ENCODE measurements around the gene CRYGB.

DNA sequence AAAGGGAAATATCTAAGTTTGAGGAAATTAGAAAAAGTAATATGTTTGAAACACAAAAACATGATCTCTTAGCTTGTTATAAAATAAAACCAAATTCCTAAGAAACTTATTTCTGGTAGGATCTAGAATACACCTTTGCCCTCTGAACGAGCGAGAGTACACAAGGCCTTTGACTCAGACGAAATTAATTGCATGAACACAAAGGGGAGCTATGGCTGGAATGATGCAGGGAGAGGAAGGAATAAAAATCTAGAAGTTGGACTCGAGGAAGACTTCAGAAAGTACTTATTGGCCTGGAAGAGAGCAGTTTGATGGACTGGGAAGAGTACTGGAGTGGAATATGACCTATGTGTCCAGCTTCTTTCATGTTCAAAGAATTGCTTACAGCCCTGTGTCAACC lies 20.7 kb downstream of the CRYGB start:
- TF ChIP-seq, protein P1, sequence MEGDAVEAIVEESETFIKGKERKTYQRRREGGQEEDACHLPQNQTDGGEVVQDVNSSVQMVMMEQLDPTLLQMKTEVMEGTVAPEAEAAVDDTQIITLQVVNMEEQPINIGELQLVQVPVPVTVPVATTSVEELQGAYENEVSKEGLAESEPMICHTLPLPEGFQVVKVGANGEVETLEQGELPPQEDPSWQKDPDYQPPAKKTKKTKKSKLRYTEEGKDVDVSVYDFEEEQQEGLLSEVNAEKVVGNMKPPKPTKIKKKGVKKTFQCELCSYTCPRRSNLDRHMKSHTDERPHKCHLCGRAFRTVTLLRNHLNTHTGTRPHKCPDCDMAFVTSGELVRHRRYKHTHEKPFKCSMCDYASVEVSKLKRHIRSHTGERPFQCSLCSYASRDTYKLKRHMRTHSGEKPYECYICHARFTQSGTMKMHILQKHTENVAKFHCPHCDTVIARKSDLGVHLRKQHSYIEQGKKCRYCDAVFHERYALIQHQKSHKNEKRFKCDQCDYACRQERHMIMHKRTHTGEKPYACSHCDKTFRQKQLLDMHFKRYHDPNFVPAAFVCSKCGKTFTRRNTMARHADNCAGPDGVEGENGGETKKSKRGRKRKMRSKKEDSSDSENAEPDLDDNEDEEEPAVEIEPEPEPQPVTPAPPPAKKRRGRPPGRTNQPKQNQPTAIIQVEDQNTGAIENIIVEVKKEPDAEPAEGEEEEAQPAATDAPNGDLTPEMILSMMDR (conservative IDR thresholded peaks at IDR 0.05 in 1 of 2, IDR thresholded peaks at IDR 0.05 in 1 of 2; ENCODE audit: extremely low read depth in 1 of 2, insufficient read depth in 1 of 2, low read depth in 1 of 2, low read length in 2 of 2) = no peak
- no peak for TF ChIP-seq EZH2 (IDR thresholded peaks at IDR 0.05; ENCODE audit: borderline replicate concordance, low read length)

All from mammary epithelial cell (primary cell).